Urothelium cell line (cell line): ENCODE results near the gene HSD3B7.
A peak's percentile ranks its signal among the peaks of the same experiment; 100 is the strongest.

Experiments used
- DNase-seq: peaks from one replicate; pipeline ENCODE4 v3.0.0; 2011; ENCODE audit warnings: low spot score, mixed read lengths
- FAIRE-seq: peaks from 2 replicates; lab custom pipeline; 2011; peaks lifted over from hg19 to GRCh38; lab: Jason Lieb, UNC

Gene HSD3B7

DNA sequence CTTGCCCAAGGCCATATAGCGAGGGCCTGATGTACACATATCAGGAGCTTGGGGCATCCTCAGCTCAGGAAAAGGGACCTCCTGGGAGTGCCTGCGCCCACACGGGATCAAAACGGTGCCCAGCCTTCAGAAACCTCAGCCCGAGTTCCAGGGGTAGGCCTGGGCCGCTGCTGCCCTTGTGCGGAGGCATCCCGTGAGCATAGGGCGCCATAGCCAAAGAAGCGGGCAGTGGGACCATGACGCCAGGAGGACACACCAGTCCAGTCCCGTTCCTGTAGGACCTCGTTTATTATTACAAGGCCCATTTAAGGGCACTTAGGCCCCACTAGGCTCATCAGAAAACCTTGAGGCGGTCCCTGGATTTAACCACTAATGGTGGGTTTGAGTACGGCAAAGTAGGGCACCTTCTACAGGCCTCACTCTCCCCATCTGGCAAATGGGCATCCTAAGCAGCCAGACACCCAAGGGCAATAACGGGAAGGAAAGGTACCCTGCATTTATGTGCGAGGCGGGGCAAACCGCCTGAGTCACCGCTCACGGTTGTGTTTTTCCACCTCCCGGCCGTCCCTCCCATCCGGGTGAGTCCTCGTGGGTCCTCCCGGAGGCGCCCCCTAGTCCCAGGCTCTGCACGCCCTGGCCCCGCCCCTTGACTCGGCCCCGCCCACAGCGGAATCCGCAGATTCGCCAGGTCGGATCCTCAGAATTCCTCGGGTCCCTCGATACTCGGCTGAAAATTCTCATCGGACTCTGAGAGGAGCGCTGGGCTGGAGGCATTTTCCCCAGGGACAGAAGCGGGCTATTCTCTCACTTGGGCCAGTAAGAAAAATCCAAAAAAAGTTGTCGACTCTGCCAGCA lies 28.2 kb upstream of the HSD3B7 start:
- DNase-seq (peak; percentile 85), FAIRE-seq (no peak)

DNA sequence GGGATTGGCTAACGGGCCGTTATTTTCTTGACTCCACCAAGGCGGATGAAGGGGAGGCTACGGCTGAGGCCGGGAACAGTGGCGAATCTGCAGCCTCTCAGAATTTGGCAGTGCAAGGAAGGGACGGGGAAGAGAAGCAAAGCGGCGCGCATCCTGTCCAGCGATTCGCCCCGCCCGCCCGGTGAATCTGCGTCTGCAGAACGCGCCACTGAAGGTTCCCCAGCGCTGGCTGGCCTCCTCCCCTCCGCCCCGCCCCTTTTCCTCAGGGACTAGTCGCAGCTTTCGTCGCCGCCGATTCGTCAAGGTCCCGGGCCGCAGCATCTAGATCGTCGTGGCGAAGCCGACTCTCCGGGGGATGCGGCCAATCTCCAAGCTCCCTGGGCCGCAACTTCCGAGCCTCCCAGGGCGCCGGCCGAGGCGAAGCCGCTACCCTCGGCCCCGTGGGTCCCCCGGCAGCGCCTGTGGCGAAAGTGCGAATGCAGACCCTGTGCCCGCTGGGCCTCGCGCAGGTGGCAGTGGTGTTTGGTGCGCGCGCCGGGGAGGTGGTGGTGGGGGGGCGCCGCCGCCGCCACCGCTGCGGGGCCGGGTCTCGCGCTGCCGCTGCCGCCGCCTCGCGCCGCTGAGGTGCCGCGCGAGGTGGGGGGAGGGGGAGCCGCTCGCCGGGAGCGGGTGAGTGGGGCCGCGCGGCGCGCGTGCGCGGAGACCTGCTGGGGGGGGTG lies 27.4 kb upstream of the HSD3B7 start, which contains the start of gene SETD1A:
SETD1A (plus strand) TSS at position 299 of the 719 bp plus-strand sequence. CDS start 978 bp downstream, outside the sequence.
- DNase-seq (peak; percentile 92), FAIRE-seq (no peak)

DNA sequence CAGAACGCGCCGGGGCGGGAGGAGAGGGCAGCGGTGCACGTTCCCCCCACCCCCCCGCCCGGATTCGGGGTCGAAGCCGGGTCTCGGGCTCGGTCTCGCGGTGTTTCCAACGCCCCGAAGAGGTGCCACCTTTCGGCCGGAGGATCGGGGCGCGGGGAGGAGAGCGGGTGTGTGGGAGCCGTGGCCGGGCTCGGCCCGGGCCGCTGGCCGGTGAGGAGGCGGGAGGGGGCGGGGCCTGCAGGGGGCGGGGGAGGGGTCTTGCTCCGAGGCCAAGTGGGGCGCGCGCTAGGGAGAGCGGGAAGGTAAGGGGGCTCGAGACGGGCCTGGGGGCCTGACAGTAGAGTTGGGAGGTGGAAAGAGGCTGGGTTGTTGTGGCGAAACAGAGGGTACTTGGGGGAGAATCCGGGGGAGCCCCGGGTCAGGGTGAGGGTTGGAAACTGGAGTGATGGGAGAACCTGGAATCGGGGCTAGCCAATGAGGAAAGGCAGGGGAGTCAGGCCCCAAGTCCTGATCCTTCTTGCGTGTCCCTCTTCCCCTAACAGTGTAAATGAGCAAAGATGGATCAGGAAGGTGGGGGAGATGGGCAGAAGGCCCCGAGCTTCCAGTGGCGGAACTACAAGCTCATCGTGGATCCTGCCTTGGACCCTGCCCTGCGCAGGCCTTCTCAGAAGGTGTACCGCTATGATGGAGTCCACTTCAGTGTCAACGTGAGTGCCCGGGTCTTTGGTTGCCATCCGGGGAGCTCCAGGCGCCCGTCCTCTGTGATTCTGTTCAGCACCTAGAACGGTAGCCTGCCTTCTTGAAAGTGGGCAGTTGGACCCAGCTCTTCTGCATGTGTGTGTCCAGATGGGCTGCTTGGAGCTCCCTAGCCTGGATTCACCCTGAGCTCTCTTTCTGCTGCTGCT lies 26.6 kb upstream of the HSD3B7 start:
- no peak for FAIRE-seq
- peak; percentile 75 for DNase-seq

DNA sequence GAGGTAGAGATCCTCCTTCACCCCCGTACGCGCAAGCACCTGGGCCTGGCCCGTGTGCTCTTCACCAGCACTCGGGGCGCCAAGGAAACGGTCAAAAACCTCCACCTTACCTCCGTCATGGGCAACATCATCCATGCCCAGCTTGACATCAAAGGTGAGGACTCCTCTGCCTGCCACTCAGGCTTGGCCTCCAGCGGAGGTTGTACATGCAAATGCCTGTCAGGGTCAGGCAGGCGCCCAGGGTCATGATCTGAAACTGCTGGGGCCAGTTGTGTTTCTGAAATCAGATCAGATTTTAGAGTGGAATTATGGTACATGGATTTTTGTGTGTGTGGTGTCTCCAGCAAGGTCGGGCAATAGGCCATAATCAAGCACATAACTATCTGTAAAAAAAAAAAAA lies 23.6 kb upstream of the HSD3B7 start:
- DNase-seq (no peak), FAIRE-seq (no peak)

DNA sequence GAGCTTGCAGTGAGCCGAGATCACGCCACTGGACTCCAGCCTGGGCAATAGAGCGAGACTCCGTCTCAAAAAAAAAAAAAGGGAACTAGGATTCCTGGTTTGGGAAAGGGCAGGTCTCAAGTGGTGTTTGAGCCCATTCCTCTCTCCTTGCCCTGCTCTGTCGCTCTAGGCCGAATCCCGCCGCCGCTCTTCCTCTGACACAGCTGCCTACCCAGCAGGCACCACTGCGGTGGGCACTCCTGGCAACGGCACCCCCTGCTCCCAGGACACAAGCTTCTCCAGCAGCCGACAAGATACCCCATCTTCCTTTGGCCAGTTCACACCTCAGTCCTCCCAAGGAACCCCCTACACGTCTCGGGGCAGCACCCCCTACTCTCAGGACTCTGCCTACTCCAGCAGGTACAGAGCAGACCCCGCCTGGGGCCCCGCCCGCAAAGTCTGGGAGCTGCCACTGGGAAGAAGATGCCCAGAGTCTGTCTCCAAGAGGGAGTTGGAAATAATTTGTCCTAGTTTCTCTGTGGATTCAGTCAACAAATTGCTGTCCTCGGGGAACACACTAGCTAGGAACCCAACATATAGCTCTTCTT lies 21.0 kb upstream of the HSD3B7 start:
- FAIRE-seq, result no peak
- no peak for DNase-seq

DNA sequence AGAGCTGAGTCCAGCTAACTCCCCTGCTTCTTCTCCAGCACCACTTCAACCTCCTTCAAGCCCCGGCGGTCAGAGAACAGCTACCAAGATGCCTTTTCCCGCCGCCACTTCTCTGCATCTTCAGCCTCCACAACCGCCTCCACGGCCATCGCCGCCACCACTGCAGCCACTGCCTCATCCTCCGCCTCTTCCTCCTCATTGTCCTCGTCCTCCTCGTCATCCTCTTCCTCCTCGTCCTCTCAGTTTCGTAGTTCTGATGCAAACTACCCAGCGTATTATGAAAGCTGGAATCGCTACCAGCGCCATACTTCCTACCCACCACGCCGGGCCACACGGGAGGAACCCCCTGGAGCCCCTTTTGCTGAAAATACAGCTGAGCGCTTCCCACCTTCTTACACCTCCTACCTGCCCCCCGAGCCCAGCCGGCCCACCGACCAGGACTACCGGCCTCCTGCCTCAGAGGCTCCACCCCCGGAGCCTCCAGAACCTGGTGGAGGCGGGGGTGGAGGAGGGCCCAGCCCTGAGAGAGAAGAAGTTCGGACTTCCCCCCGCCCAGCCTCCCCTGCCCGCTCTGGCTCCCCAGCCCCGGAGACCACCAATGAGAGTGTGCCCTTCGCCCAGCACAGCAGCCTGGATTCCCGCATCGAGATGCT lies 20.3 kb upstream of the HSD3B7 start:
- DNase-seq, result no peak
- FAIRE-seq, result no peak

DNA sequence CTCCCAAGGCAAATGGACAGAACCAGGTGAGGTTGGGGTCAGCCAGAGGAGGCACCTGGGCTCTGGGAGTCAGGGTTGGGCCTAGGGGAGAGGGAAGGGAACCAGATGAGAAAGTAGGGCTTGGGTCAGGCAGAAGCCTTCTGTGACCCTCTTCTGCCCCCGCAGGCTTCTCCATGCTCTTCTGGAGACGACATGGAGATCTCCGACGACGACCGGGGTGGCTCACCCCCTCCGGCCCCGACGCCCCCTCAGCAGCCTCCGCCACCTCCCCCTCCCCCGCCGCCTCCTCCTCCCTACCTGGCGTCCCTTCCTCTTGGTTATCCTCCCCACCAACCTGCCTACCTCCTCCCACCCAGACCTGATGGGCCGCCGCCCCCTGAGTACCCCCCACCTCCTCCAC lies 19.6 kb upstream of the HSD3B7 start:
- DNase-seq, result no peak
- FAIRE-seq, result no peak

DNA sequence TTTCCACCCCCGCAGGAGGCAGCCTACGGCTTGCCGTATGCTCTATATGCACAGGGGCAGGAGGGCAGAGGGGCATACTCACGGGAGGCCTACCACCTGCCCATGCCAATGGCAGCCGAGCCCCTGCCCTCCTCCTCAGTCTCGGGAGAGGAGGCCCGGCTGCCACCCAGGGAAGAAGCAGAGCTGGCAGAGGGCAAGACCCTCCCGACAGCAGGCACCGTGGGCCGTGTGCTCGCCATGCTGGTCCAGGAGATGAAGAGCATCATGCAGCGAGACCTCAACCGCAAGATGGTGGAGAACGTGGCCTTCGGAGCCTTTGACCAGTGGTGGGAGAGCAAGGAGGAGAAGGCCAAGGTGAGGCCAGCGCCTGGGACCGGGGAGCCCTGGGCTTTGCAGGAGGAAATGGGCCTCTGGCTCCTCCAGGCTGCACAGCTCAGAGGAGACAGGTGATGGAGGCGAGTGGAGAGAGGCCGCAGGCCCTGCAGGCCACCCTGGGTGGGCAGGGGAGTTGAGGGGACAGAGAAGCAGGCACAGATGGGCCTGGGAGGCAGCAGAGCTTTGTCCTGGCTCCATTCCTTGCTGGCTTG lies 18.9 kb upstream of the HSD3B7 start:
- no peak for DNase-seq
- FAIRE-seq, result no peak

DNA sequence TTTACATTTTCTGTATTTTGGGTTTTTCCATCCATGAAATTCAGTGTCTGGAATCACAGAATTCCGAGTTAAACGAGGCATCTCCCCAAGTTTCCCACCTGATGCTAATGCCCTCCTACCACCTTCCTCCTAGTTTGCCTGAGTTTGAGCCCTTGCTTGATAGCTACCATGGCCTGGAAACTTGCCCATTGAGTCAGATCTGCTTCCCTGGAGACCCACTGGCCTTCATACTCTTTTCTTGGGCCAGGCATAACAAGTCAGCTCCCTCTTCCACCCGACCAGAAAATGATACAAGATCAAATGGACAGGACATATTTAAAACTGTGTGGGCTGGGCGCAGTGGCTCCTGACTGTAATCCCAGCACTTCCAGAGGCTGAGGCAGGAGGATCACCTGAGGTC lies 17.2 kb upstream of the HSD3B7 start:
- DNase-seq (no peak), FAIRE-seq (no peak)

DNA sequence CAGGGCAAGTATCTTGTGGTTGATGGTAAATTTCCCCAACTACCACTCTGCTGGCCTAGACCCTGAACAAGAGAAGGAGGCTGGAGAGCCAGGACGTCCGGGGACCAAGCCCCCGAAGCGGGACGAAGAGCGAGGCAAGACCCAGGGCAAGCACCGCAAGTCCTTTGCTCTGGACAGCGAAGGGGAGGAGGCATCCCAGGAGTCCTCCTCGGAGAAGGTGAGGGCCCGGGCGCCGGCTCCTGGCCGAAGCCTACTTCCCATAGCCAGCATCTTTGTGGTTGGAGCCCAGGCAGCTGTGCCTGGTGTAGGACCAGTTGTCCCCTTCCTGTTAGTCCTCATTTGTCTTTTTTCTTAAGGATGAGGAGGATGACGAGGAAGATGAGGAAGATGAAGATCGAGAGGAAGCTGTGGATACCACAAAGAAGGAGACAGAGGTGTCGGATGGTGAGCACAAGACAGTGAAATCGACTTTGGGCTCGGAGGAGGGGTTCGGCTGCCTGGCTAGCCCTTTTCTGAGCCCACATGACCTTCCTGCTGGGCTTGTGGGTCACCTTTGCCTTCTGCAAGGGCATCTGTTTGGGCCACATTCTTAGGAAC lies 15.7 kb upstream of the HSD3B7 start:
- FAIRE-seq (no peak), DNase-seq (no peak)

DNA sequence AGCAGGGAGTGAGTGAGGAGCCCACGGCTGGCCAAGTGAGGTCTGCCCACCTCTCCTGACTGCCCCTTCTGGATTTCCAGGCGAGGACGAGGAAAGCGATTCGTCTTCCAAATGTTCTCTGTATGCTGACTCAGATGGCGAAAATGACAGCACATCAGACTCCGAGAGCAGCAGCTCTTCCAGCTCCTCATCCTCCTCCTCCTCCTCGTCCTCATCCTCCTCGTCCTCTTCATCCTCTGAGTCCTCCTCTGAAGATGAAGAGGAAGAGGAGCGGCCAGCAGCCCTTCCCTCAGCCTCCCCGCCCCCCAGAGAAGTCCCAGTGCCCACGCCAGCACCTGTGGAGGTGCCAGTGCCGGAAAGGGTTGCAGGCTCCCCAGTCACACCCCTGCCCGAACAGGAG lies 13.7 kb upstream of the HSD3B7 start:
- FAIRE-seq, result no peak
- no peak for DNase-seq

DNA sequence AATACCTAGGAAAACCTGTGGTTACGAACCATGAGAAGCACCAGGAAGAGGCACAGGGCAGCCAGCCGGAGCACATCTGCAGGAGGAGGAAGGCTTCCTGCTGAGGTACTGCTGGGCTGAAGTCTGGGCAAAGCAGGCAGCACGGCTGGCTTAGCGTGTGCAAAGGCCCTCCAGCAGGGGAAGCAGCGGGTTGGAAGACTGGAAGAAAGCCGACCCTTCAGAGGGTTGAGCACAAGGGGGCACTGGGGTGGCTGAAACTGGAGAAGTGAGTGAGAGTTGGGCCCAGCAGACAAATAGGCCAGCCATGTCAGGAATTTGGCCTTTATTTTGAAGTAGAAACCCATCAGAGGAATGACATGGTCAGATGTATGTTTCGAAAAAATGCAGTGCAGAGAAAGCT lies 12.1 kb upstream of the HSD3B7 start:
- FAIRE-seq (no peak), DNase-seq (no peak)

DNA sequence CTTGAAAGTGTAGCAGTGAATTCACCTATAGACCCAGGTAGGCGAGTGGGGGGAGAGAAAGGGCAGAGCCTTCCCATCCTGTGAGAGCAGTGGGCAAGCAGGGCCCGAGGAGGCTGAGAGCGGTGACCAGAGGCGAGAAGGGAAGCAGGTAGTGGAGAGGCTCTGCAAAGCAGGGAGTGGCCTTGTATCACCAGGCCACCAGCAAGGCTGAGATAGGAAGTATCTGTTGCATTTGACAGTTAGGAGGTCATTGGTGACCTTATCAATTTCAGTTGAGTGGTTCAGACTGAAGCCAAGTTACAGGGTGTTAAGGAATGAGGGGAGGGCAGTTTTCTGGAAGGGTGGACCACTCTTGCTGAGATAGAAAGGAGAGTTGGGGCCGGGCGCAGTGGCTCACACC lies 10.7 kb upstream of the HSD3B7 start:
- FAIRE-seq, result no peak

DNA sequence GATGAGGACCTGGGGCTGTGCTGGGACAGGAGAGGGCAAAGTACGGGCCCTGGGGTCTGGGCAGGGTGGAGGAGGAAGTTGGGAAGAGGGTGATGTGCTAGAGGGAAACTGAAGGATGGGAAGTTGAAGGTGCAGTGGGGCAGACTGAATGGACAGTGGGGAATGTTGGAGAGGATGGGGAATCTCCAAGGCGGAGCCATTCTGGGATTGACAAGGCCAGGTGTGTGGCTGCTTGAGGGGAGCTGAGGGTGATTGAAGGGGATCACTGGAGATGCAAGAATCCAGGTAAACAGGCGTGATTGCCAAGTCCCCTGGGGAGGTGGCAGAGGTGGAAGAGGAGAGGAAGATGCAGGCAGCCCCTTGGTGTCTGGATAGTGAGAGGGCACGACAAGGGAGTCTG lies 8.5 kb upstream of the HSD3B7 start:
- no peak for DNase-seq
- no peak for FAIRE-seq

More for the DNA sequence above, 10.7 kb upstream of the HSD3B7 start:
- DNase-seq, result no peak

DNA sequence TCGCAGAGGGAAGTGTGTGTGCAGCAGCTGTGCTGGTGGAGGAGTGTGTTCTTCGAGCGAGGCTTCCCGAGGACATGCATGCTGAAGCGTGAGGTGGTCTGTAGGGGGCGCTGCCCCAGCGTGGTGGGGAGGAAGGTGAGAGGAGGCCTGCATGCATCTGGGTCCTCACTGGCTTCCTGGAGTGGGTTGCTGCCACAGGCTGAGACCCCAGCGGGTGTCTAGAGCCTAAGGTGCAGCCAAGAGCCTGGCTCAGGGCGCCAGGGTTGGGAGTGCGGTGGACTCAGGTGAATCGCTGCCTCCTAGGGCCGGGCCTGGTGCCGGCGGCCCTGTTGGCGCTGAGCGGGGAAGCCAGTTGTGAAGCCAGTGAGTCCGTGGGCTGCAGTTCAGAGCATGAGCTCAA lies 7.5 kb upstream of the HSD3B7 start:
- FAIRE-seq, result no peak

DNA sequence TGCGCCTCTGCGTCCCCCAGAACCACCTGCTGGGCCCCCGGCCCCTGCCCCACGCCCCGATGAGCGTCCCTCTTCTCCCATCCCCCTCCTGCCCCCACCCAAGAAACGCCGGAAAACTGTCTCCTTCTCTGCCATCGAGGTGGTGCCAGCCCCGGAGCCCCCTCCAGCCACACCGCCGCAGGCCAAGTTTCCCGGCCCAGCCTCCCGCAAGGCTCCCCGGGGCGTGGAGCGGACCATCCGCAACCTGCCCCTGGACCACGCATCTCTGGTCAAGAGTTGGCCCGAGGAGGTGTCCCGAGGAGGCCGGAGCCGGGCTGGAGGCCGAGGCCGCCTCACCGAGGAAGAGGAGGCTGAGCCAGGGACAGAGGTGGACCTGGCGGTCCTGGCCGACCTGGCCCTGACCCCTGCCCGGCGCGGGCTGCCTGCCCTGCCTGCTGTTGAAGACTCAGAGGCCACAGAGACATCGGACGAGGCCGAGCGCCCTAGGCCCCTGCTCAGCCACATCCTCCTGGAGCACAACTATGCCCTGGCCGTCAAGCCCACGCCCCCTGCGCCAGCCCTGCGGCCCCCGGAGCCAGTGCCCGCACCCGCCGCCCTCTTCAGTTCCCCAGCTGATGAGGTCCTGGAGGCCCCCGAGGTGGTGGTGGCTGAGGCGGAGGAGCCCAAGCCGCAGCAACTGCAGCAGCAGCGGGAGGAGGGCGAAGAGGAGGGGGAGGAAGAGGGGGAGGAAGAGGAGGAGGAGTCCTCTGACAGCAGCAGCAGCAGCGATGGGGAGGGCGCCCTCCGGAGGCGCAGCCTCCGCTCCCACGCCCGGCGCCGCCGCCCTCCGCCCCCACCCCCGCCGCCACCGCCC lies 5.6 kb upstream of the HSD3B7 start:
- FAIRE-seq (no peak), DNase-seq (no peak)

More for the DNA sequence above, 7.5 kb upstream of the HSD3B7 start:
- DNase-seq, result no peak

DNA sequence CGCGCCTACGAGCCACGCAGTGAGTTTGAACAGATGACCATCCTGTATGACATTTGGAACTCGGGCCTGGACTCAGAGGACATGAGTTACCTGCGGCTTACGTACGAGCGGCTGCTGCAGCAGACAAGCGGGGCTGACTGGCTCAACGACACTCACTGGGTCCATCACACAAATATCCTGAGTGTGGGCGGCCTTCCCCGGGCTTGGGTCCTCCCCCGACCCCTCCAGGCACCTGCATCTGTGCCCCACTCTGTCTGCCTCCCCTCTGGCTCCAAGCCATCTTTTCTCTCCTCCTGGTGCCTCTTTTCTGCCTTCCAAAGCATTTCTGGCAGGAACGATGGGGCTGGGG lies 5.0 kb upstream of the HSD3B7 start:
- FAIRE-seq (no peak), DNase-seq (no peak)

DNA sequence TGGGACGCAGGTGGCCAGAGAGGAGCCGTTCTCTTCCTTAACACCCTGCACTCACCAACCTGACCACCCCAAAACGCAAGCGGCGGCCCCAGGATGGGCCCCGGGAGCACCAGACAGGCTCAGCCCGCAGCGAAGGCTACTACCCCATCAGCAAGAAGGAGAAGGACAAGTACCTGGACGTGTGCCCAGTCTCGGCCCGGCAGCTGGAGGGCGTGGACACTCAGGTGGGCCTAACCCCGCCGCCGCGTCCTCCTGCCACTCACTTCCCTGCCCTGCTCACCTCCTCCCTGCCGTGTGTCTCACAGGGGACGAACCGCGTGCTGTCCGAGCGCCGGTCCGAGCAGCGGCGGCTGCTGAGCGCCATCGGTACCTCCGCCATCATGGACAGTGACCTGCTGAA lies 4.6 kb upstream of the HSD3B7 start:
- no peak for DNase-seq
- FAIRE-seq, result no peak

DNA sequence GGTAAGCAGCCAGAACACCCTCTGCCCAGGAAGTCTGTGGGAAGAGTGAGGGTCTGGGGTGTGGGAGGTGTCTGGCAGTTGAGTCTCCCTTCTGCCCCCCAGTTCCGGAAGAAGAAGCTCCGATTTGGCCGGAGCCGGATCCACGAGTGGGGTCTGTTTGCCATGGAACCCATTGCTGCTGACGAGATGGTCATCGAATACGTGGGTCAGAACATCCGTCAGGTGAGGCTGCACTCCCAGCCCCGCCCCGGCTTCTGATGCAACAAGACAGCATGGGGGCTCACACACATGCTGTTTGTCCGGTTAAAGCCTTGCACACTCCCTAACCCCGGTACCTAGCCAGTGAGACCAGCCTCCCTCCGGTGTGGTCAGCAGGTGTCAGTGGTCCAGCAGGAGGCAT lies 4.0 kb upstream of the HSD3B7 start:
- FAIRE-seq, result no peak

More for the DNA sequence above, 4.0 kb upstream of the HSD3B7 start:
- no peak for DNase-seq
